ENCODE data around the gene XRCC6.

Gene XRCC6

GRCh38 chr22:41574847-41575381 is 46.2 kb upstream of the XRCC6 start:
- Histone ChIP-seq H4K20me1 (ENCODE audit: insufficient read depth, low read length, poor library complexity, severe bottlenecking) (no peaks in the 10 kb centered on the region), H3K9ac (ENCODE audit: low read depth, low read length, poor library complexity, severe bottlenecking) (no peak overlapping the region), H2AFZ (ENCODE audit: low read length) (no peak overlapping the region), H3K4me1 (ENCODE audit: insufficient read depth, low read length, poor library complexity, severe bottlenecking) (no peaks in the 10 kb centered on the region), H3F3A (ENCODE audit: low read depth) (no peaks in the 10 kb centered on the region), H3K9me2 (replicated peaks; ENCODE audit: low read depth, low read length) (no peaks in the 10 kb centered on the region), H3K4me2 (ENCODE audit: low read depth, low read length, poor library complexity, severe bottlenecking) (no peak overlapping the region), H3K36me3 (ENCODE audit: insufficient read depth, low read length) (no peaks in the 10 kb centered on the region), H3K9me3 (ENCODE audit: insufficient read depth, low read depth, low read length) (no peaks in the 10 kb centered on the region), H3K27me3 (ENCODE audit: insufficient read depth, low read length, poor library complexity, severe bottlenecking) (no peaks in the 10 kb centered on the region), H3K79me2 (ENCODE audit: insufficient read depth, low read length) (no peaks in the 10 kb centered on the region), H3K4me3 (ENCODE audit: low read length, poor library complexity, severe bottlenecking) (no peak overlapping the region)
- no peak for TF ChIP-seq EZH2phosphoT487 (IDR thresholded peaks at IDR 0.05; ENCODE audit: borderline replicate concordance)
- TF ChIP-seq CTCF (conservative IDR thresholded peaks at IDR 0.05; ENCODE audit: low read length), result no peak

GRCh38 chr22:41575533-41575932 is 45.6 kb upstream of the XRCC6 start:
- no peak overlapping the region for H3K4me3 ChIP-seq (ENCODE audit: low read length, poor library complexity, severe bottlenecking)
- no peaks in the 10 kb centered on the region for H3K27me3 ChIP-seq (ENCODE audit: insufficient read depth, low read length, poor library complexity, severe bottlenecking)
- H3K79me2 ChIP-seq (ENCODE audit: insufficient read depth, low read length), result no peaks in the 10 kb centered on the region
- no peaks in the 10 kb centered on the region for H4K20me1 ChIP-seq (ENCODE audit: insufficient read depth, low read length, poor library complexity, severe bottlenecking)
- H3K9me2 ChIP-seq (replicated peaks; ENCODE audit: low read depth, low read length), result no peaks in the 10 kb centered on the region
- H3K4me1 ChIP-seq (ENCODE audit: insufficient read depth, low read length, poor library complexity, severe bottlenecking), result no peaks in the 10 kb centered on the region
- H3K9me3 ChIP-seq (ENCODE audit: insufficient read depth, low read depth, low read length), result no peaks in the 10 kb centered on the region
- TF ChIP-seq EZH2phosphoT487 (IDR thresholded peaks at IDR 0.05; ENCODE audit: borderline replicate concordance) (no peak), CTCF (conservative IDR thresholded peaks at IDR 0.05; ENCODE audit: low read length) (no peak)
- H3K9ac ChIP-seq (ENCODE audit: low read depth, low read length, poor library complexity, severe bottlenecking), result no peak overlapping the region
- no peak overlapping the region for H2AFZ ChIP-seq (ENCODE audit: low read length)
- no peaks in the 10 kb centered on the region for H3K36me3 ChIP-seq (ENCODE audit: insufficient read depth, low read length)
- no peaks in the 10 kb centered on the region for H3F3A ChIP-seq (ENCODE audit: low read depth)
- H3K4me2 ChIP-seq (ENCODE audit: low read depth, low read length, poor library complexity, severe bottlenecking), result no peak overlapping the region

- TF ChIP-seq CTCF (conservative IDR thresholded peaks at IDR 0.05; ENCODE audit: low read length) (peak; percentile 93), EZH2phosphoT487 (IDR thresholded peaks at IDR 0.05; ENCODE audit: borderline replicate concordance) (no peak)
- Histone ChIP-seq H3F3A (ENCODE audit: low read depth) (no peaks in the 10 kb centered on the region), H4K20me1 (ENCODE audit: insufficient read depth, low read length, poor library complexity, severe bottlenecking) (no peaks in the 10 kb centered on the region), H2AFZ (ENCODE audit: low read length) (no peak overlapping the region), H3K4me3 (ENCODE audit: low read length, poor library complexity, severe bottlenecking) (no peak overlapping the region), H3K36me3 (ENCODE audit: insufficient read depth, low read length) (no peaks in the 10 kb centered on the region), H3K9me2 (replicated peaks; ENCODE audit: low read depth, low read length) (no peaks in the 10 kb centered on the region), H3K79me2 (ENCODE audit: insufficient read depth, low read length) (no peaks in the 10 kb centered on the region), H3K4me2 (ENCODE audit: low read depth, low read length, poor library complexity, severe bottlenecking) (no peak overlapping the region), H3K9ac (ENCODE audit: low read depth, low read length, poor library complexity, severe bottlenecking) (no peak overlapping the region), H3K9me3 (ENCODE audit: insufficient read depth, low read depth, low read length) (no peaks in the 10 kb centered on the region), H3K4me1 (ENCODE audit: insufficient read depth, low read length, poor library complexity, severe bottlenecking) (no peaks in the 10 kb centered on the region), H3K27me3 (ENCODE audit: insufficient read depth, low read length, poor library complexity, severe bottlenecking) (no peaks in the 10 kb centered on the region)
These were observed 44.2 kb upstream of the XRCC6 start for GRCh38 chr22:41576877-41577276.

Data from Loucy (cell line).